ENCODE data around the gene MYH11.
A peak's percentile ranks its signal among the peaks of the same experiment; 100 is the strongest.

The MYH11 gene

GRCh38 chr16:15783985-15784384 is 72.8 kb downstream of the MYH11 start:
- Histone ChIP-seq H3K18ac (ENCODE audit: low read length) (no peak overlapping the region), H3K9ac (ENCODE audit: low read length) (no peak overlapping the region), H3K56ac (ENCODE audit: low read length) (no peak overlapping the region), H3K4ac (ENCODE audit: low read depth, low read length) (no peak overlapping the region), H3K4me1 (ENCODE audit: control insufficient read depth, low read depth, low read length) (no peaks in the 10 kb centered on the region), H3K79me1 (ENCODE audit: low read length) (no peaks in the 10 kb centered on the region), H3K4me2 (ENCODE audit: low read length) (no peak overlapping the region), H4K5ac (ENCODE audit: low read length) (no peak overlapping the region), H3K23ac (ENCODE audit: low read length) (no peak overlapping the region), H3K4me3 (ENCODE audit: low read length) (no peak overlapping the region), H2BK15ac (replicated peaks; ENCODE audit: low read depth) (no peak overlapping the region), H2BK5ac (ENCODE audit: low read length) (no peak overlapping the region), H2AK5ac (ENCODE audit: low read length) (no peak overlapping the region), H3K79me2 (ENCODE audit: control insufficient read depth, insufficient read depth, low read length) (no peaks in the 10 kb centered on the region), H3K27me3 (ENCODE audit: insufficient read depth, low read length, poor library complexity) (no peaks in the 10 kb centered on the region), H3K36me3 (ENCODE audit: control insufficient read depth, insufficient read depth, low read length) (no peaks in the 10 kb centered on the region), H3K27ac (ENCODE audit: low read depth, low read length) (no peak overlapping the region), H4K8ac (ENCODE audit: low read depth, low read length) (no peak overlapping the region), H2BK120ac (ENCODE audit: low read depth, low read length) (no peak overlapping the region)
- DNase-seq: no peak
- WGBS (ENCODE audit: extremely low coverage, insufficient coverage, low lambda C conversion rate): no CpG with 5 or more reads among the region's 10 CpGs

- no peaks in the 10 kb centered on the region for H3K79me1 ChIP-seq (ENCODE audit: low read length)
- H3K18ac ChIP-seq (ENCODE audit: low read length): no peak overlapping the region
- WGBS (ENCODE audit: extremely low coverage, insufficient coverage, low lambda C conversion rate): no CpG with 5 or more reads among the region's 13 CpGs
- no peaks in the 10 kb centered on the region for H3K36me3 ChIP-seq (ENCODE audit: control insufficient read depth, insufficient read depth, low read length)
- H4K8ac ChIP-seq (ENCODE audit: low read depth, low read length): no peak overlapping the region
- no peak overlapping the region for H2BK5ac ChIP-seq (ENCODE audit: low read length)
- no peak overlapping the region for H2BK15ac ChIP-seq (replicated peaks; ENCODE audit: low read depth)
- H3K4me3 ChIP-seq (ENCODE audit: low read length): no peak overlapping the region
- H2BK120ac ChIP-seq (ENCODE audit: low read depth, low read length): no peak overlapping the region
- H3K27me3 ChIP-seq (ENCODE audit: insufficient read depth, low read length, poor library complexity): no peaks in the 10 kb centered on the region
- peak; percentile 13 for DNase-seq
- H3K56ac ChIP-seq (ENCODE audit: low read length): no peak overlapping the region
- no peak overlapping the region for H3K23ac ChIP-seq (ENCODE audit: low read length)
- H3K27ac ChIP-seq (ENCODE audit: low read depth, low read length): no peak overlapping the region
- H3K4ac ChIP-seq (ENCODE audit: low read depth, low read length): no peak overlapping the region
- no peaks in the 10 kb centered on the region for H3K4me1 ChIP-seq (ENCODE audit: control insufficient read depth, low read depth, low read length)
- H2AK5ac ChIP-seq (ENCODE audit: low read length): no peak overlapping the region
- H3K9ac ChIP-seq (ENCODE audit: low read length): no peak overlapping the region
- H3K79me2 ChIP-seq (ENCODE audit: control insufficient read depth, insufficient read depth, low read length): no peaks in the 10 kb centered on the region
- H4K5ac ChIP-seq (ENCODE audit: low read length): no peak overlapping the region
- no peak overlapping the region for H3K4me2 ChIP-seq (ENCODE audit: low read length)
These were observed 74.1 kb downstream of the MYH11 start for GRCh38 chr16:15782573-15783365.

- Histone ChIP-seq H2BK15ac (replicated peaks; ENCODE audit: low read depth) (no peak overlapping the region), H3K79me2 (ENCODE audit: control insufficient read depth, insufficient read depth, low read length) (no peaks in the 10 kb centered on the region), H3K56ac (ENCODE audit: low read length) (no peak overlapping the region), H4K8ac (ENCODE audit: low read depth, low read length) (no peak overlapping the region), H3K36me3 (ENCODE audit: control insufficient read depth, insufficient read depth, low read length) (no peaks in the 10 kb centered on the region), H3K4me3 (ENCODE audit: low read length) (no peak overlapping the region), H3K79me1 (ENCODE audit: low read length) (no peaks in the 10 kb centered on the region), H3K27me3 (ENCODE audit: insufficient read depth, low read length, poor library complexity) (no peaks in the 10 kb centered on the region), H4K5ac (ENCODE audit: low read length) (no peak overlapping the region), H3K4ac (ENCODE audit: low read depth, low read length) (no peak overlapping the region), H2AK5ac (ENCODE audit: low read length) (no peak overlapping the region), H3K4me1 (ENCODE audit: control insufficient read depth, low read depth, low read length) (no peaks in the 10 kb centered on the region), H2BK120ac (ENCODE audit: low read depth, low read length) (no peak overlapping the region), H2BK5ac (ENCODE audit: low read length) (no peak overlapping the region), H3K9ac (ENCODE audit: low read length) (no peak overlapping the region), H3K4me2 (ENCODE audit: low read length) (no peak overlapping the region), H3K23ac (ENCODE audit: low read length) (no peak overlapping the region), H3K27ac (ENCODE audit: low read depth, low read length) (no peak overlapping the region), H3K18ac (ENCODE audit: low read length) (no peak overlapping the region)
- no CpG with 5 or more reads among the region's 3 CpGs for WGBS (ENCODE audit: extremely low coverage, insufficient coverage, low lambda C conversion rate)
- no peak for DNase-seq
These were observed 75.2 kb downstream of the MYH11 start for GRCh38 chr16:15781650-15782049.

- no peaks in the 10 kb centered on the region for H3K36me3 ChIP-seq (ENCODE audit: control insufficient read depth, insufficient read depth, low read length)
- no peak overlapping the region for H3K56ac ChIP-seq (ENCODE audit: low read length)
- H3K79me1 ChIP-seq (ENCODE audit: low read length): no peaks in the 10 kb centered on the region
- no peak overlapping the region for H3K4me3 ChIP-seq (ENCODE audit: low read length)
- no CpG with 5 or more reads among the region's 7 CpGs for WGBS (ENCODE audit: extremely low coverage, insufficient coverage, low lambda C conversion rate)
- H3K27me3 ChIP-seq (ENCODE audit: insufficient read depth, low read length, poor library complexity): no peaks in the 10 kb centered on the region
- H2BK15ac ChIP-seq (replicated peaks; ENCODE audit: low read depth): no peak overlapping the region
- no peak overlapping the region for H3K9ac ChIP-seq (ENCODE audit: low read length)
- no peak overlapping the region for H3K27ac ChIP-seq (ENCODE audit: low read depth, low read length)
- no peak overlapping the region for H2AK5ac ChIP-seq (ENCODE audit: low read length)
- H4K5ac ChIP-seq (ENCODE audit: low read length): no peak overlapping the region
- H3K4me1 ChIP-seq (ENCODE audit: control insufficient read depth, low read depth, low read length): no peaks in the 10 kb centered on the region
- no peak overlapping the region for H3K4me2 ChIP-seq (ENCODE audit: low read length)
- H2BK120ac ChIP-seq (ENCODE audit: low read depth, low read length): no peak overlapping the region
- no peak for DNase-seq
- no peak overlapping the region for H3K4ac ChIP-seq (ENCODE audit: low read depth, low read length)
- no peak overlapping the region for H4K8ac ChIP-seq (ENCODE audit: low read depth, low read length)
- no peaks in the 10 kb centered on the region for H3K79me2 ChIP-seq (ENCODE audit: control insufficient read depth, insufficient read depth, low read length)
- no peak overlapping the region for H3K18ac ChIP-seq (ENCODE audit: low read length)
- H3K23ac ChIP-seq (ENCODE audit: low read length): no peak overlapping the region
- H2BK5ac ChIP-seq (ENCODE audit: low read length): no peak overlapping the region
These were observed 76.0 kb downstream of the MYH11 start for GRCh38 chr16:15780805-15781204.

- H2AK5ac ChIP-seq (ENCODE audit: low read length): no peak overlapping the region
- no CpG with 5 or more reads among the region's 8 CpGs for WGBS (ENCODE audit: extremely low coverage, insufficient coverage, low lambda C conversion rate)
- no peaks in the 10 kb centered on the region for H3K36me3 ChIP-seq (ENCODE audit: control insufficient read depth, insufficient read depth, low read length)
- no peak overlapping the region for H3K4ac ChIP-seq (ENCODE audit: low read depth, low read length)
- H3K56ac ChIP-seq (ENCODE audit: low read length): no peak overlapping the region
- no peak for DNase-seq
- no peak overlapping the region for H4K5ac ChIP-seq (ENCODE audit: low read length)
- no peaks in the 10 kb centered on the region for H3K79me2 ChIP-seq (ENCODE audit: control insufficient read depth, insufficient read depth, low read length)
- no peak overlapping the region for H3K4me2 ChIP-seq (ENCODE audit: low read length)
- H3K79me1 ChIP-seq (ENCODE audit: low read length): no peaks in the 10 kb centered on the region
- H3K4me3 ChIP-seq (ENCODE audit: low read length): no peak overlapping the region
- H2BK15ac ChIP-seq (replicated peaks; ENCODE audit: low read depth): no peak overlapping the region
- H3K9ac ChIP-seq (ENCODE audit: low read length): no peak overlapping the region
- H4K8ac ChIP-seq (ENCODE audit: low read depth, low read length): no peak overlapping the region
- H2BK120ac ChIP-seq (ENCODE audit: low read depth, low read length): no peak overlapping the region
- no peak overlapping the region for H2BK5ac ChIP-seq (ENCODE audit: low read length)
- no peak overlapping the region for H3K27ac ChIP-seq (ENCODE audit: low read depth, low read length)
- no peak overlapping the region for H3K18ac ChIP-seq (ENCODE audit: low read length)
- no peaks in the 10 kb centered on the region for H3K27me3 ChIP-seq (ENCODE audit: insufficient read depth, low read length, poor library complexity)
- H3K4me1 ChIP-seq (ENCODE audit: control insufficient read depth, low read depth, low read length): no peaks in the 10 kb centered on the region
- no peak overlapping the region for H3K23ac ChIP-seq (ENCODE audit: low read length)
These were observed 77.0 kb downstream of the MYH11 start for GRCh38 chr16:15779664-15780351.
